ENCODE results near the gene EXD3.

EXD3 gene

GRCh38 chr9:137358126-137358525 lies 64.8 kb downstream of the EXD3 start:
- no peak for TF ChIP-seq CTCF (IDR thresholded peaks at IDR 0.05; ENCODE audit: insufficient read depth, missing control alignments)
- FAIRE-seq (no peak), DNase-seq (ENCODE audit: insufficient read length, low spot score) (no peak)

GRCh38 chr9:137357166-137357565 lies 65.8 kb downstream of the EXD3 start:
- no peak for TF ChIP-seq CTCF (IDR thresholded peaks at IDR 0.05; ENCODE audit: insufficient read depth, missing control alignments)
- FAIRE-seq: no peak
- DNase-seq (ENCODE audit: insufficient read length, low spot score): no peak

GRCh38 chr9:137355761-137356365 lies 67.1 kb downstream of the EXD3 start:
- no peak for TF ChIP-seq CTCF (IDR thresholded peaks at IDR 0.05; ENCODE audit: insufficient read depth, missing control alignments)
- FAIRE-seq: no peak
- DNase-seq (ENCODE audit: insufficient read length, low spot score): no peak

GRCh38 chr9:137354845-137355760 lies 67.9 kb downstream of the EXD3 start:
- DNase-seq (ENCODE audit: insufficient read length, low spot score) (no peak), FAIRE-seq (no peak)
- no peak for TF ChIP-seq CTCF (IDR thresholded peaks at IDR 0.05; ENCODE audit: insufficient read depth, missing control alignments)

GRCh38 chr9:137354153-137354844 lies 68.7 kb downstream of the EXD3 start:
- no peak for DNase-seq (ENCODE audit: insufficient read length, low spot score)
- no peak for TF ChIP-seq CTCF (IDR thresholded peaks at IDR 0.05; ENCODE audit: insufficient read depth, missing control alignments)
- FAIRE-seq: no peak

GRCh38 chr9:137353223-137354152 lies 69.5 kb downstream of the EXD3 start:
- no peak for FAIRE-seq
- DNase-seq (ENCODE audit: insufficient read length, low spot score): no peak
- no peak for TF ChIP-seq CTCF (IDR thresholded peaks at IDR 0.05; ENCODE audit: insufficient read depth, missing control alignments)
